GM18502 (cell line): ENCODE results near the gene RYR1.
"Not testable (repeated sequence)": the region's sequence is repeated elsewhere in the genome, so short reads cannot be mapped to it uniquely, and the experiment has no call there.

ENCODE experiments used
- ATAC-seq: cut with Tn5 transposase; IDR thresholded peaks from one replicate; pipeline ENCODE4 v1.9.1; 2021; ENCODE audit warnings: mild to moderate bottlenecking; ENCODE audit not compliant: unreplicated experiment, poor library complexity

The RYR1 gene

DNA sequence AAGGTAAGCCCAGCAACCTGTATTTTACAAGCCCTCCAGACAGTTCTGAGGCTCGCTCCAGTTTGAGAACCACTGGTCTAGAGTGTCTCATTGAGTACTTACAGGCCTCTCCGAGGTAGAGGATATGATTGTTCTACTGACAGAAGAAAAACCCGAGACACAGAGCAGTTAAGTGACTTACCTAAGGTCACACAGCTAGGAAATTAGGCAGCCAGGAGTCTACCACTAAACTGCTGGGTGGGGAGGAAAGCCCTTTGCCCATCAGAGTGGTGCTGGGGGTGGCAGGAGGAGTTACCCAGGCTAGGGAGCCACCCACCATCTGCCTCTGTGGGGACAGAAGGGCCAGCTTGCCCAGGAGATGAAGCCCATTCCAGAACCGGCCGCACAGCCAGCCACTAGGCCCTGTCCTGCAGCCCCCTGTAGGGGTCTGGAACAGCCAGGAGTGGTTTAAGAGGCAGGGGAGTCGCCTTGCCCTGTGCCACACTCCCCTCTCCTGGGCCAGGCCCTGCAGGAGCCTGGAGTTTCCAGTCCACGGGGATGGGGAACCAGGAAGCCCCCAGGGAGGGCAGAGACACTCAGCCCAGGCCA, 8.2 kb upstream of the RYR1 start:
- ATAC-seq: no peak

DNA sequence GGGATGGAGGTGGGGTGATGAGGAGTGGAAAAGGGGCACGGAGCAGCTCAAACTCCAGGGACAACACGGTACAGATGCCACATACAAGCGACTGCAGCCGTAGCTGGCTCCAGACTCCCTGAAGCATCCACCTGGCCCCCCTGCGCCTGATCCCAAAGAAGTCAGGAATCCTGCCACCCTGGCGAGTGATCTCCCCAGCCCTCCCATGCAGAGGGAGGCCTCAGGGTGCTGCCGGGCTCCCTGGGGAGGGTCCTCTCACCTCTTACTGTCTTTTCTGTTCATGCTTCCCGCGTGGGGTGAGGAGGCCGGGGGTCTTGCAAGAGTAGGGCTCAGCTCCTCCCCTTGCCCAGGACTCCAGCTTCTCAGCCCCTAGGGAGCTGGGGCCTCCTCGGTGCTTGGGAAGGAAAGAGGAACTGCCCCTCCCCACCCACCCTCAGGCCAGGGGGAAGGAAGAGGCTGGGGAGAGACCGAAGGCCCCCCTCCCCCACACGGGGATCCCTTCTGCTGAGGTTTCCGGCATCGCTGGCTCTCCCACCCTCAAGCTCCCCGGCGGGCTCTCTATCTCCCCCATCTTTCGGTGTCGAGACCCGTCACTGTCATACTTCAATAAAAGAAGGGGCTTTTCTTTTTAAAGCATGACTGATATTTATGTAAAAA, 7.6 kb upstream of the RYR1 start, which contains the start of gene RASGRP4:
RASGRP4 (minus strand) TSS at position 410 of the 657 bp plus-strand sequence; CDS start at position 282, 128 bp downstream.
- no peak for ATAC-seq

DNA sequence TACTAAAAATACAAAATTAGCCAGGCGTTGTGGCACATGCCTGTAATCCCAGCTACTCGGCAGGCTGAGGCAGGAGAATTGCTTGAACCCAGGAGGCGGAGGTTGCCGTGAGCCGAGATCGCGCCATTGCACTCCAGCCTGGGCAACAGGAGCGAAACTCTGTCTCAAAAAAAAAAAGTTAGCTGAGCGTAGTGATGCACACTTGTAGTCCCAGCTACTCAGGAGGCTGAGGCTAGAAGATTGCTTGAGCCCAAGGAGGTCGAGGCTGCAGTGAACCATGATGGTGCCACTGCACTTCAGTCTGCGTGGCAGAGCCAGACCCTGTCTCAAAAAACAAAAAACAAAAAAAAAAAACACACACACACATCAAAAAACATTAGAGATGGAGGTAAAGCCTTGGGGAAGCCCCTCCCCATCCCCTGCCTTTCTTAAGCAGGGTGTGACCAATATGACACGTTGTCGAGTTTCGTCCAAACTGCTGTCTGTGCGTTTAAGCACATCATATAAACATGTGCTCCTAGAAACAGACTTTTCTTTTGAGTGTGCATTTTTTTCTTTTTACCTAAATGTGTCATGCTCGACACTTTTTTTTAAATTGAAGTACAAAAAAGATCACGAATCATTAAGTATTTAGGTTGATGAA, 6.3 kb upstream of the RYR1 start:
- not testable (repeated sequence) for ATAC-seq

DNA sequence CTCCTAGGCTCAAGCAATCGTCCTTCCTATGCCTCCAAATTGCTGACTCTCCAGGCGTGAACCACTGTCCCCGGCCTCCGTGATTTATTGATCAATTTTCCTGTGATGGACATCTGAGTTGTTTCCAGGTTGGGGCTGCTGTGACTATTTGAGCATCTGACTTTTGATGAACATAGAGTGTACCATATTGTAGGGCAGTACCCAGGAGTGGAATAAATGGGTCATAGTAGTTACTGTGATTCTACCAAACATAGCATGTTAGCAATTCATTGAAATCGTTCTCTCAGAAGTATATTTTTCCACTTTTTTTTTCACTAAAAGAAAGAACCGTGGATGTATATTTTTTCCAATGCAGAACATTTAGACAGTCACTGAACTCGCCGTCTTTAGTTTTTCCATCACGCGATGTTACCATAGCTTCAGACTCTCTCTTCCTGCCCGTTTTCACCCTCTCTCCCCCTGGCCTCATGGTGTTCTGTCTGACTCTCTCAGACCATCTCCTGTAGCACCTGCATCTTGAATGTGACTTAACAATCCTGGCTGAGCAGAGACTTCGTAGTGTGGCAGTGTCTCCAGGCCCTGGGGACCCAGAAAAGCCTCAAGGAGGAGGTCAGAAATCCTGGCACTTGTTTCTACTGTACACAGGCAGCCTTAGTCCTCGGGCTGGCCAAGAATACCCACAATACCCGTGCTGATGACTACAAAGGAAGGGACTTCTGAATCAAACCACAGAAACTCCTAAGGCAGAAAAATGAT, 4.3 kb upstream of the RYR1 start:
- ATAC-seq: no peak

DNA sequence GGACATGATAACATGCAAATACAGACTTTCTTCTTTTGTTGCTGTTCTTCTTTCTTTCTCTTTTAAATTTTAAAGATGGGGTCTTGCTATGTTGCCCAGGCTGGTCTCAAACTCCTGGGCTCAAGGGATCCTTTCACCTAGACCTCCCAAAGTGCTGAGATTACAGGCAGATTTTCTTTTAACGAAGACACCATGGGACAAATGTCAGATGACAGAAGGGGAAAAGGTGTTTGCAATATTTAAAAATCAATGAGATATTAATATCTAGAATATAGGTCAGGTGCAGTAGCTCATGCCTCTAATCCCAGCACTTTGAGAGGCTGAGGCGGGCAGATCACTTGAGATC, 3.7 kb upstream of the RYR1 start:
- no peak for ATAC-seq

DNA sequence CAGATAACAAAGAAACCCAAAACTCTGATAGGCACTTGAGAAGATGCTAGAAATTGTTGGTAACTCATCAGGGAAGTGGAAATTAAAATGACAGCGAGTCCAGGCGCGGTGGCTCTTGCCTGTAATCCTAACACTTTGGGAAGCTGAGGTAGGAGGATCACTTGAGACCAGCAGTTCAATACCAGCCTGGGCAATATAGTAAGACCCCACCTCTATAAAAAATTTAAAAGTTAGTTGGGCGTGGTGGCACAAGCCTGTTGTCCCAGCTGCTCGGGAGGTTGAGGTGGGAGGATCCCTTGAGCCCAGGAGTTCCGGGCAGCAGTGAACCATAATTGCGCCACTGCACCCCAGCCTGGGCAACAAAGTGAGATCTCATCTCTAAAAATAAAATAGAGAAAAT, 2.6 kb upstream of the RYR1 start:
- no peak for ATAC-seq

DNA sequence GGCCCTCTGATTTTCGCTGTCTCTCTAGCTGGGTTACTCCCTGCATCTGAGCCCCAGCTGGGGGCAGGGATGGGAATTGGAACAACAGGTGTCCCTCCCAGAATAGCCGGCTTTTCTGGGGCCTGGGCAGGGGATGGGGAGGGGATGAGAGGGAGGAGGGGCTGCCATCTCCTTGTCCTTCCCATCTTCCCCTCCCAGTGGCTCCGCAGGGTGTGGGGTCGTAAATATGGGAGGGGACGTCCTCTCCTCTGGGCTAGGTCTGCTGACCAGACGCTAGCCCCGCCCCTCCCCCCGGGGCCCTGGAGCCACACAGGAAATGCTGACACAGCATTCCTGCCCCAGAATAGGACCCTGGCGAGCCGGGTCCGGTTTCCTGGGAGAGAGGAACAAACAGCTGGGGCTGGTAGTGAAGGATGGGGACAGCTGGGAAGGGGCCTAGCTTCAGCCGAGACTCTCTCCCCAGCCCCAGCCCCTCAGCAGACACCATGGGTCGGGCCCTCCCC, 1.1 kb downstream of the RYR1 start:
- no peak for ATAC-seq

DNA sequence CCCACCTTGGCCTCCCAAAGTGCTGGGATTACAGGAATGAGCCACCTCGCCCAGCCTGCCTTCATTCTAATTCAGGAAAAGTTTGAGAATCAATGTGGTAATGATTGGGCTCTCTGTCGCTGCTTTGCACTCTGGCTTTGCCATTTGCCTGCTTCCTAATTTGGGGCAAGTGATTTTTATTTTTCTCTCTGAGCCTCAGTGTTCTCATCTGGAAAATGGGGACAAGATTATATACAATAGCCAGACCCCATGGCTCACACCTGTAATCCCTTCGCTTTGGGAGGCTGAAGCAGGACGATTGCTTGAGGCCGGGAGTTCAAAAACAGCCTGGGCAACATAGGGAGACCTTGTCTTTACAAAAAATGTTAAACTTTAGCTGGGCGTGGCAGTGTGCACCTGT, 3.8 kb downstream of the RYR1 start:
- ATAC-seq: no peak

DNA sequence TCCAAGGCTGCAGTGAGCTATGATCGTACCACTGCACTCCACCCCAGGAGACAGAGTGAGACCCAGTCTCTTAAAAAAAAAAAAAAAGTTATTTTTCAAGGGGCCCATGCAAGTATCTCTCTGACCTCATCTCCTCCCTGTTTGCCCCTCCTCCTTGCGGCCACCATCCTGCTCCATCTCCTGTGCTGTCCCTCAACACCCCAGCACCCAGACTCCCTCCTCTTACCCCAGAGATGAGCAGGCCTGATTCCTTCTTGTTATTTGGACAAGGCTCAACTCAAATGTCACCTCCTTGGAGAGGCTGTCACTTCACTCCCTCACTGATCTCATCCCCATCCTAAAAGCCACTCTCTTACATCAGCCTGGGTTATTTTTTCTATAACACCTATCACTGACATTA, 4.4 kb downstream of the RYR1 start:
- ATAC-seq: no peak

DNA sequence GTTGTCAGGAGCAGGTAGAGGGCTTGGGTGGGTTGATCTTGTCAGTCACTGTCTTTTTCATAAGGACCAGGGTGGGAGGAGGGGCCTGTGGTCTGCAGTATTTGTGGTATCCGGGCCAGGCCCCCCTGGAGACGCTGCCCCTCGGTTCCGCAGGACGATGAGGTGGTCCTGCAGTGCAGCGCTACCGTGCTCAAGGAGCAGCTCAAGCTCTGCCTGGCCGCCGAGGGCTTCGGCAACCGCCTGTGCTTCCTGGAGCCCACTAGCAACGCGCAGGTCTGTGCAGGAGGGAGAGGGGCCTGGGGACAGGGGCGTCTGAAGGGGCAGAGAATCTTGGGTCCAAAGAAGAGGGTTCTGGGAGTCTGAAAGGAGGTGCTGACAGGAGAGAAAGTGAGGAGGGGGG, 7.1 kb downstream of the RYR1 start:
- ATAC-seq: no peak

DNA sequence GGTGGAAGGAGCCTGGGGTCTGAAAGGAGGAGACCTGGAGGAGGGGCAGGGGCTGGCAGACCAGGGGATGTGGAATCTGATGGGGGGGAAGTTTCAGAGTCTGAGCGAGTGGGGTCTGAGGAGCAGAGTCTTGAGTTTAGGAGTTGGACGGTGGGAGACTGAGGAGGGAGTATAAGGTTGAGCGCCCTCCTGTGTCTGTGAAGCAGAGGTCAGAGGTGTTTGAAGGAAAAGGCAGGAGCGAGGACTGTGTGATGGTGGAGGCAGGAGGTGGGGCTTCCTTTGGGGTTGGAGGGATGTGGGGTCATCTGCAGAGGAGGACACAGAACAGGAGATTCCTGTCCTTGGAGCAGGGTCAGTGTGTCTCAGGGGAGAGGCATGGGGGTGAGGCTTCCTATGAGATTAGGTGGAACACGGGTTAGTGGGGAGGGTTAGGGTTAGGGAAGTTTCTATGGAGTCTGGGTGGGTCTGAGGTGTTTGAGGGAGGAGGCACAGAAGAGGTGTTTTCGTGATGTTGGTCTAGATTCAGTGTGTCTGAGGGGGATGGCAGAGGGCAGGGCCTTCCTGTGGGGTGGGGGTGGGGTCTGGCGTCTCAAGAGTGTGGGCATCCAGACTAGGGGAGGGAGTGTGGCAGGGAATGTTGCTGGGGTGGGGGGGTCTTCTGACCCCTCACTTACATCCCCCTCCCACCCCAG, 8.3 kb downstream of the RYR1 start:
- no peak for ATAC-seq

DNA sequence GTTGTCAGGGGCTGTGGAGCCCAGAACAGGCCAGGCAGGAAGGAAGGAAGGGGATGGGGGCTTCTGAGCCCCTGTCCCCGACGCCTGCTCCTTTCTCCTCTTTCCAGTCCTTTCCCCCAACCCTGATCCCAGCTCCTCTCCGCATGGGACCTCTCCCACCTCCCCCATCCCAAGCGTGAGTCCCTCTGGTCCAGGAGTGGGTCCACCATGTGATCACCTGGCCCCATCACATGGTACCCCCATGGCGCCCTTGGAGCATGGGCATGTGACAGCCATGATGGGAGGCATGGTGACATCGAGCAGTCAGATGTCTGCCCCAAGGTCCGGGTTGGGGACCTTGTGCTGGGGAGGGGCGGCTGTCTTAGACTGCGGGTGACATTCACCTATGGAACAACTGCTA, 9.2 kb downstream of the RYR1 start:
- ATAC-seq: no peak

DNA sequence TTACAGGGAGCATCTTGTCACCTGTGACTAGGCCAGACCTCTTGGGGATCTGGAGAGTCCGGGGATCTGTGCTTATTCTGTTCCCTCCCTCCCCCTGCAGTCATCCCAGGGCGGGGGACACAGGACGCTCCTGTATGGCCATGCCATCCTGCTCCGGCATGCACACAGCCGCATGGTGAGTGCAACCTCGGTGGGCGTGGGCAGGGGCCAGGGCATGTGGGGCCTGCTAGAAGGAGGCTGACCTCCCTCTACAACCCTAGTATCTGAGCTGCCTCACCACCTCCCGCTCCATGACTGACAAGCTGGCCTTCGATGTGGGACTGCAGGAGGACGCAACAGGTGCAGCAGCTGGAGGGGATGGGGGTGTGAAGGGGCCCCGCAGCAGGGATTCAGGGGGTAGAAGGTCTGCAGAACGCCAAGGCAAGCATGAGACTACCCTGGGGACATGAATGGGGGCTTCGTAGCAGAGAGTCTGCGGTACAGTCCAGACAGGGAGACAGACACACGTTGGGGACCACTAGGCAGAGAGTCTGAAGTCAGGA, 10.0 kb downstream of the RYR1 start:
- ATAC-seq: no peak

DNA sequence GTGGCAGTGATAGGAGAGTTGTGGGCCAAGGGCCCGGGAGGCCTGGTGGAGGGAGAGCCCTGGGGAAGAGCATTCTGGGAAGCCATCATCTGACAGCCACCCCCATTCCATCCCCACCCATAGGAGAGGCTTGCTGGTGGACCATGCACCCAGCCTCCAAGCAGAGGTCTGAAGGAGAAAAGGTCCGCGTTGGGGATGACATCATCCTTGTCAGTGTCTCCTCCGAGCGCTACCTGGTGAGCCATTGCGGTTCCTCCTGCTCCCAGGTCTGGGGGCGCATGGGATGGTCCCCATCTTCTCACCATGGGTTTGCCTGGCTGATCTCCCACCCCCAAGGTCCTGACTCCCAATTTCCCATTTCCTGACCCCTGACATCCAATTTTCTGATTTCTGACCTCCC, 10.5 kb downstream of the RYR1 start:
- no peak for ATAC-seq

DNA sequence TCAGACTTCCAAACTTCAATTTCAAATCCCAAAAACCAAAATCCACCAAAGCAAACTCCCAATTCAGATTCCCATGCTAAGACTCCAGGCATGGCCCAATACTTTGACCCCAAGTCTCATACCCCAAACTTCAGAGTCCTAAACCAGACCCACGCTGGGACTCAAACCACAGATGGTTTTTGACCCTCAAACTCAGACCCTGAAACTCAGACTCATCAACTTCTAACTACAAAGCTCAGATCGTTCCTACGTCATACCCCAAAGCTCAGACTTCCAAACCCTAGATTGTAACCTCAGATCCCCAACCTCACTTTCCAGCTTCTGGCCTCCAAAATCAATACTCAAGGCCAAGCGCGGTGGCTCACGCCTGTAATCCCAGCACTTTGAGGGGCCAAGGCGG, 11.9 kb downstream of the RYR1 start:
- ATAC-seq: no peak

DNA sequence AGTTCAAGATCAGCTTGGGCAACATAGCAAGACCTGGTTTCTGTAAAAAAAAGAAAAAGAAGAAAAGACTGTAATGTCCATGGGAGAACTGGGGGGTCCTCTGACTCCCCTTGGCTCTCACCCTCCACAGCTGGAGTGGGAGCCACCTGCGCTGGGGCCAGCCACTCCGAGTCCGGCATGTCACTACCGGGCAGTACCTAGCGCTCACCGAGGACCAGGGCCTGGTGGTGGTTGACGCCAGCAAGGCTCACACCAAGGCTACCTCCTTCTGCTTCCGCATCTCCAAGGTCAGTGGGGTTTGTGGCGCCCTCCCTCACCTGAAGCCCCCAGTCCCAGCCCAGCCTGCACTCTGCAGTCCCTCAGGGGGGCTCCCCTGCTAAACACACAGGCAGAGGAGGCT, 14.7 kb downstream of the RYR1 start:
- no peak for ATAC-seq

DNA sequence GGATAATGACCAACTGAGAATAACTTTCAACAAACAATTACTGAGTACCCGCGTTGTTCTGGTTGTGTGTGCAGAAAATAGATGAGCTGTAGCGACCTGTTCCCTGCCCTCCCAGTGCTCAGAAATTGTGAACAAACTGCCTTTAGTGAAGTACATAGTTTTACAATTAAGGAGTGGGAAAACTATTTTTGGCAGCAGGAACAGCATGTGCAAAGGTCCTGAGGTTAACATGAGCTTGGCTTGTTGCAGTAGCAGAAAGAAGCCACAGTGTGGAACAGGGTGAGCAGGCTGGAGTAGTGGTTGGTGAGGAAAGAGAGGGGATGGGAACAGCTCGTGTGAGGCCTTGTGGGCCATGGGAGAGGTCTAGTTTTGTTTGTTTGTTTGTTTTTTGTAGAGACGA, 16.0 kb downstream of the RYR1 start:
- ATAC-seq: no peak

DNA sequence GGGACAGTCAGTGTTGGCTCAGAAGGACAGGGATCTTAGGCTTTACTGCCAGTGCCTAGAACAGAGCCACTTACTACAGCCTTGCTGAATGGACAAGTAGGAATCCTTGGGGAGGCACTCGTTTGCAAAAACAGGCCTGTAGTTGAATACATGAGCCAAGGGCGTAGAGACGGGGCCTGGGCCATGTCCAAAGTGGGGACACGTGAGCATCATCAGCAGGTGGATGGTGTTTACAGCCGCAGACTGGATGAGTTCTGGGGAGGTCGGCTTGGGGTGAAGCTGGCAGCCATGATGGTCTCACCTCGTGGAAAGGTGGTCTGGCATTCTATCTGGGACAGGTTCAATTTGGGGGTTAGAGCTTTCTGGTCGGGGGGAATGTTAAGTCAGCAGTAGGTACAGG, 17.5 kb downstream of the RYR1 start:
- ATAC-seq: no peak

DNA sequence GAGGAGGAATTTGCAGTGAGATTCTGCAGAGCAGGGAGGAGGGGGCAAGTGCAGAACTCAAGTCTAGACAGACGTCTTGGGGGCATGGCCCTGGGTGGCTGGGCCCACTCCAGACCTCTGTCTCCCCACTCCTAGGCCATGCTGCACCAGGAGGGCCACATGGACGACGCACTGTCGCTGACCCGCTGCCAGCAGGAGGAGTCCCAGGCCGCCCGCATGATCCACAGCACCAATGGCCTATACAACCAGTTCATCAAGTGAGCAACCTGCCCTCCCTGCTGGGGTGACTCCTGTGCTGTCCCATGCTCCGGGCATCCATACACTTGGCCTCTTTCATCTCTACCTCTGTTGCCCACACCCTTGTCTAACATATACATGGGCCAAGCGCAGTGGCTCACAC, 18.1 kb downstream of the RYR1 start:
- no peak for ATAC-seq
